HG02840 (cell line): ENCODE data around the gene UPP1.
A peak's percentile ranks its signal among the peaks of the same experiment; 100 is the strongest.

Experiments
- ATAC-seq: cut with Tn5 transposase; IDR thresholded peaks from one replicate; pipeline ENCODE4 v1.9.1; 2021; ENCODE audit warnings: mild to moderate bottlenecking, moderate library complexity, moderate number of reproducible peaks; ENCODE audit not compliant: unreplicated experiment, low FRiP score

UPP1 gene

DNA sequence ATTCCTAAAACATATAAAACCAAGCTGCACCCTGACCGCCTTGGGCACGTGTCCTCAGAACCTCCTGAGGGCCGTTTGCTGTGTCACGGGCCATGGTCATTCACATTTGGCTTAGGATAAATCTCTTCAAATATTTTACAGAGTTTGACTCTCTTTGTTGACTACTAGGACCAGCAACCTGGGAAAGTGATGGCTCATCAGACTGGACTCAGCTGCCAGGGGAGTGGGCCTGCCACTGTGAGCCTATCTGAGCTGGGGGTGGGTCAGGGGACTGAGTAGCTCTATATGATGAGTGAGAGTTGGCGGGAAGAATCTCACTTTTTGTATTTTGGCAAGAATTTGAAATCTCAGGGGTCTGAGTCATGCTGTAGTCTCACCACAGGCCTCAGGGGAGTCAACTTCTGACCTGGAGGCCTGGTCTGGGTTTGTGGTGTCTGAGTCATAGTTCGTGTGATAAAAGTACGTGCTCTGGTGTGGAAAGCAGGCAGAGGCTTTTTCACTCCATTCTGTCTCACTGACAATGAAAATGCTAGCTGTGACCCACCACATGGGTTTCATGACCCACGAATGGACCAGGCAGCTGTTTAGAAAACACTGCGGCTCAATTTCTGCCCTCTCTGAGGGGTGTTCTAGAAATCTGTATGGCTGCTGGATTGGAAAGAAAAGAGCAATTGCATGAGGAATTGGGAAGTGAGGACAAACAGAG is 4.2 kb upstream of the UPP1 start:
- ATAC-seq = peak; percentile 61

DNA sequence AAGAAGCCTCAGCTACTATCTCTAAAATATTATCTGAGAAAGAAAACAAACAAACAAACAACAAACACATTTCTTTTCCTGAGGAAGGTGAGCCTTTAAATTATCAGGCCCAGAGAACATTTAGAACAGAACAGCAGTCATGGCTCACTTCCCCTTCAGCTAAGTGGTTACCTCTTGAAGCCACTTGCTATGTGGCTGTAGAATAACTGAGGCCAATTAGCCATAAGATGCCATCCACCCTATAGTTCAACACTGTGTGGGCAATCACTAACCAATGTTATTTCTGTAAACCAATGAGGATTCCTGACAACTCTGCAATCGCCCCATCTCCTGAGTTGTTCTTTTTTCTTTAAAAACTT is 3.7 kb upstream of the UPP1 start:
- no peak for ATAC-seq

DNA sequence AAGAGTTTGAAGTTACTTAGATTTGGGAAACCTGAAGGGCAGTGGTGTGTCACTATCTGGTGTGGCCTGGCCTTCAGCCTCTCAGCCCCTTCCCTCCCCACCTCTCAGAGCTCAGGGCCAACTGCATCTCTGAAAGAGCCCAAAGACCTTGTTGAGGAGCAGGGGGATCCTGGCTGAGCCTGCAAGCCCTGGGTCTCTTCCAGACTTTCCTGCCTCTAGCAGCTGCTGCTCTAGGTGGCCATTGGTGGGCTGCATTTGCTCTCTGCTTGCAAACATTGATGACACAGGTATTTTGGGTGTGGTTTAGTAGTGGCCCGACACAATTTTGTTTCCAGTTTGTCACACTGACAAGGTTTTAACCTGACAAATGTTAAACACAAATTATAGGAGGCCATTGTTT is 3.1 kb upstream of the UPP1 start:
- ATAC-seq = no peak

DNA sequence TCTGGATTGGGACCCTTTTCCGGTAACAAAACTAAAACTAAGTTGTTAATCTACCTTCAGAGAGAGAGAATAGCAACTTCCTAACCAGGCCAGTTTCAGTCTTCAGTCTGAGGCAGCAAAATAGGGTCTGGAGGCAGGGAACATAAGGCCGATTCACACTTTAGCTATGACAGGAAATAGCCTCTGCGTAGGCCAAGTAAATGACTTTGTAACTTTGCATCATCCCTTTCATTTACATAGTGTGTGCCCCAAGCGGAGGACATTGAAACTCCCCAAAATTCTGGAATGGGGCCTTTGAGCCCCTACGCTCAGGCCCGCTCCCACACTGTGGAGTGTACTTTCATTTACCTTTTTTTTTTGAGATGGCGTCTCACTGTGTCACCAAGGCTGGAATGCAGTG is 1.7 kb upstream of the UPP1 start:
- ATAC-seq = no peak

DNA sequence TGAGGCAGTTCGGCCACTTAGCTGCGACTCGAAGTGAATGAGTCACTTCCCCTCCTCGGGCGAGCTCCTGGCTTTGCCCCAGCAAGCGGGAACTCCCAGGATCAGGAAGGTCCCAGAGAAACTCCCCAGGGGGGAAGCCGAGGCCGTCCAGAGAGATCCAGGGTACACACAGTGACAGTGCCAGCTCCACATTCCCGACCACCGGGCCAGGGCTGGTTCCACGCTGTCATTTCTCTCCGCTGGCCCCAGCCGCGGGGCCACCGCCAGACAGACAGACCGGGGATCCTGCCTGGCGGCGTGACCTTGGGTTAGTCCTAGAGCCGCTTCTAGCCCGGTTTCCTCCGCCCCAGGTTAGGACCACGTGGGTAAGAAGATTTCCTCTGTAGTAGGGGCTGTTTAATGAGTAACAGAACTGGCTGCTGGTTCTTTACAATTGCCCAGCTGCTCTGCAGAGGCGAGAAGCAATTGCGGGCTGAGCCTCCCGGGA is 463 bp upstream of the UPP1 start:
- ATAC-seq = peak; percentile 65

DNA sequence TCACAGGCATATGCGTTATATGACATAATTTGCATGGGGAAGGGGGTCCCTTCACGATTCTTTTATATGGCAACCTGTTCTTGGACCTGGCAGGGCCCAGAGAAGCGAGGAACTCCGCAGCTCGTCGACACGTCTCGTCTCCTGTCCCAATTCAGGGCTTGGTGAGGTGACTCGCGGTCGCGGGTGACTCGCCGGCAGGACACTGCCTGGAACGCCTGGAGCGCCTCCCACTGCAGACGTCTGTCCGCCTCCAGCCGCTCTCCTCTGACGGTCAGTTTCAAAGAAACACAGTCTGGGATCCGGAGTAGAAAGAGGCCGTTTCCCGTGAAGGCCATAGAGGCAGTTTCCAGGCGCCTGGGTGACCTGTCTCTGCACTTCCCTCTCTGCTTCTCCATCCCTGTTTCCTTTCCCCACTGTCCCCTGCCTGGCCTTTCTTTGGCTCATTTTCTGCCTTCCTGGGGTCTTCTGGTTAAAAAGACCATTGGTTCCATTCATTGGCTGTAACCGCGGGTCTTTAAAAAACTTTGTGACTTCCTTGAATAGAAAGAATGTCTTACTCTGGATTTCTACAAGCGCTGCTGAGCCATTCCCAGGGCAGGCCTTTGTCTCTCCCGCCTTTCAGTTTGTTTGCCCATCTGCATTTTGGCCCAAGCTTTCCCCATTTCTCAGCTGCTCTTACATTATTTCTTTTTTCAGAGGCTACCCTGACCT is 1.2 kb downstream of the UPP1 start:
- no peak for ATAC-seq

DNA sequence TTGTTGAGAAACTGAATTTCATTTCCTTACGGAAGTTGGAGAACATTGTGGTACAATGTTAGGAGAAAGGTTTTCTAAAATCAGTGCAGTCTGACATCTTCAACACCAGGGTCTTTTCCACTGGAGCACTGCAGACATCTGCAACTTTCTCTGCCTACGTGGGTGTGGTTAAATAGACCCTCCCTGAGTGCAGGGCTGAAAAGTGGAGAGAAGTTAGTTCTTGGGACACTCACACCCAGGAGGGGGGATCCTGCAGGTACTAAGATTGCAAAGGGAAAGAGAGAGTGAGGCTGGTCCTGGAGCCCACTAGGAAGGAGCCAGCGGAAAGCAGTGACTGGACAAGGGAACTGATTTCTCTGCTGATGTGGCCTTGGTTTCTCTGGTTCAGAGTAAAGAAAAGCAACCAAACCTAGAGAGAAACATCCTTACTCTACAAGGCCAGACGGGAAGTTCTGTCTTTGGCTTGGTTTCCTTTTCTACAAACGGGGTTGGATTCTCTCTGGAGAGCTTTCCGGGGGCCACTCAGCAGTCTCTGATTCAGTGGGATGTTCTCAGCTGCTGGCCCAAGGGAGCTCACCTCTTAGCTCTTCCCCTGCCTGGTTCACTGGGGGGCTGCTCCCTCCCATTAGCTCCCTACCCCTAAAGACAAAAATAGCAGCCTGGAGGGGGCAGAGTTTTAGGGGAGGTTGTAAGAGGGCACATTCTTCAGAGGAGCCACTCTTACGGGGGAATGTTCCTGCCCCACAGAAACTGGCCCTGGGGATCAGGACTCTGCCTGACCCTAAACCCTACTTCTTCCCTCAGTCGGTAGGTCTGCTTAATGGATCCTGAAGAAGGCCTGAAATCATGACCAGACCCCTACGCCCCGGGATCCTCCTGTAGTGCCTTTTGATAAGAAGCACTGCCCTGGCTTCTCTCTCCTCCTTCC is 2.7 kb downstream of the UPP1 start:
- ATAC-seq = no peak

DNA sequence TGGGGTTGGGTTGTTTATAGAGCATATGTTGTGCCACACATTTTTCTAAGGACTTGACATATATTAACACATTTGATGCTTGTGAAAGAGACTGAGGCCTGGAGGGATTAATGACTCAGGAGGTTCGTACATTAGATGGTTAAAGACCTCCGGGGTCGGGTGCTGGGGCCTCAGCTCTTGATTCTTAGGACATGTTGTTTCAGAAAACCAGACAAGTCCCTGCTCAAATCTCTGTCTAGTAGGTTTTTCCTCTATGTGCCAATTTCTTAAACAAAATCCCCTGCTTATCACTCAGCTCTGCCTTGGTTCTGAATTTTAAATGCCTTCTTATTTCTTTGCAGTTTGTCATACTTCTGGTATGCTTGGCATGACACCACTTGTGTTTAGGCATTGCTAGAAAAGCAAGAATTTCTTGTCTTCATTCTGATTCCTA is 5.8 kb downstream of the UPP1 start:
- ATAC-seq = no peak

DNA sequence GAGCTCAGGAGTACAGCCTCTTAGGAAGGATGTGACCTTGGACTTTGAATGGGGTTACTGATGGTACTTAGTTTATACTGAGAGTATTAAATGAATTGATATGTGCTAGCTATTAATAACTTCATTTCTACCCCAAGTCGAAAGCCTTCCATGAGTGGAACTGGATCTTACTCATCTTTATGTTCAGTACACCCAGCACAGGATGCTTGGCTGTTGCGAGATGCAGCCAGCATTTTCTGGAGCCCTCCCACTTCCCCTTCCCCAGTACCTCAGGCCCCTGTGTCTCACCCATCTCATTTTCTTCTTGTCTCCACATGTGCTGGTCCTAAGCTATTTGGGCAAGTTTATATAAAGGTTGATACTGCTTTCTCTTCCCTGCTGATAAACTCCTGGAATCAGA is 7.2 kb downstream of the UPP1 start:
- ATAC-seq = no peak

DNA sequence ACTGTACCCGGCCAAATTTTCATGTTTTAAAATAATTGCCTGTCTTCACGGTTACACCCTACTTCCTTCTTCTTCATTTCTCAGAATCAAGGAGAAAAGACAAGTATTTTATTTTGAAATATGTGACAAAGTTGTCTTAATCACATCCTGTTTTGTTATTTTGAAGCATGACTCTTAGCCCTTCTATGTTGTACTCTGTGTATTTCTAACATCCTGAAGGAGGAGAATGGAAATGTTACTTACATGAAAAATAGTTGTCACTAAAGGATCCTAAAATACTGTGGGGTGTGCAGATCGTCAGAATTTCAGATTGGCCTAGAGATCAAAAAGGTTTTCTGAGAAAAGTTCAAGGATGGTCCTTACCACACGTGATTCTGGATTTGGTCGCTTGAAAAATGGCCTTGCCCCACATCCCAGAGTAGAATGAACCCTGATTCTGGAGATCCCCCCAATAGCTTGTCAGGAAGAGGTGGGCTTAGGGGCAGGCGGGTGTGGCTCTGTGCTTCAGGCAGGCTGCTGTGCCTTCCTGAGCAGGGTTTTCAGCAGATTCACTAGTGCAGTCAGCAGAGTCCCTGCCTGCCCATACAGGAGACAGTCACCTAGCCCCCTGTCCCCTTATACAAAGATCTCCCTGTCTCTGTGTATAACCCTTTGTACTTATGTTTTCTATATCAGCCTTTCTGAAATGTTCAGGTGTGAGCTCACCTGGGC is 8.6 kb downstream of the UPP1 start:
- ATAC-seq = no peak

DNA sequence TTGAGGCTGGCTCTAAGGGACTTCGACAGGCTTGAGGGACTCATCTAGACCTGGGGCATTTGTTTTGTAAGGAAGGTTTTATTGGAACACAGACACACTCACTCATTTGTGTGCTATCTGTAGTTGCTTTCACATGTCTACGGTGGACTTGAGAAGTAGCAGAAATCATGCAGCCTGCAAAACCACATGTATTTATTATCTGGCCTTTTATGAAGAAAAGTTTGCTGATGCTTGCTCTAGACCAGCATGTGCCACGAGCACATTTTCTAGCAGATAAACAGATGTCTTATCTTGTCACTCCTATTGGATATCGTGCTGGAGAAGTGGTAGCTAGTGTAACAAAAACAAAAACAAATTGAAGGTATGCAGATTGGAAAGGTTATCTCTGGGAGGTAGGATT is 9.8 kb downstream of the UPP1 start:
- ATAC-seq = no peak

DNA sequence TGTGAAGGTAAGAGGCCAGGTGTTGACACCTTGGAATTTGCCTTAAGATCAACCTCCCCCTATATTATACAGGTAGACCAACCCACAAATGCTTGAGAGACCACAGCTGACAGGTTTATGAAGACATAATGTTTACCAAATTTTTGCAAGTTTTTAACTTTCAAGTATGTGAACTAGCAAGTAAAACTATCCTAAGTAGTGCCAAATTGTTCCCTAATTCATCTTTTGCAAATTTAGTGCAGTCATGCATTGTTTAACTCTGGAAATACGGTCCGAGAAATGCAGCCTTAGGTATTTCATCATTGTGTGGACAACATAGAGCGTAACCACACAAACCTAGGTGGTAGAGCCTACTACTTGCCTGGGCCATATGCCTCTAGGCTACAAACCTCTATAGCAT is 10.7 kb downstream of the UPP1 start:
- no peak for ATAC-seq

DNA sequence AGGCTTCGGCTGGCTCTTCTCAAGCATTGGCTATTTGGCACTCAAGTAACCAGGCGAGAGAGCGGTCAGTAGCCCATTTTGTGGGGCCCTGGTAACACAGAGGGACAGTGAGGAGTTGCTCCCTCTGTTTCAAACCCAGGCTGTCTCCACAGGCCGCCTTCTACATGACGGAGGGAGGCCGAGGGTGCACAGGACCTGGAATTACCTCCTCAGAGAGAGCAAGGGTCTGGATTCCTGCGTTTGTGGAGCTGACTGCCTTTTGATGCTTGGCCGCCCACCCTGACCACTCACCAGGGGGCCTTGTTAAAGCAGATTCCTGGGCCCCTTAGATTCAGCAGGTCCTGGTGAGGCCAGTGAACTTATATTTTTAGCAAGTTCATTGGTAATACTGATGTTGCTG is 12.3 kb downstream of the UPP1 start:
- ATAC-seq = no peak

DNA sequence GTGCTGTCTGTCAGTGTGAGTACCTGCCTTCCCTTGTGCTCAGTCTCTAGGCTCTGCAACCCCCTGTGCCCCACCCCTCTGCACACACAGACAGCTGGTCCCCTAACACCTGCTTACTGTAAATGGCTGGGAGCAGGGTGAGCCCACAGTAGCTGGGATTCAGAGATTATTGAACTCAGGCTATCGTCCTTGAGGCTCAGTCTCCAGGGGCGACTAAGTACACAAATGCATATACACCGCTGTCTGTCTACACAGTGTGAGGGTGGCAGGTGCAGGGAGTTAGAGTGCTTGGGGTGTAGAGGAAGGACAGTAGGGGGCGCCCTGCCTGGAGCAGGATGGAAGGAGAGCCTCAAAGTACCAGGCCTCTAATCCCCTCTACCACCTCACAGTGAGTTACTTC is 12.9 kb downstream of the UPP1 start:
- ATAC-seq = no peak

DNA sequence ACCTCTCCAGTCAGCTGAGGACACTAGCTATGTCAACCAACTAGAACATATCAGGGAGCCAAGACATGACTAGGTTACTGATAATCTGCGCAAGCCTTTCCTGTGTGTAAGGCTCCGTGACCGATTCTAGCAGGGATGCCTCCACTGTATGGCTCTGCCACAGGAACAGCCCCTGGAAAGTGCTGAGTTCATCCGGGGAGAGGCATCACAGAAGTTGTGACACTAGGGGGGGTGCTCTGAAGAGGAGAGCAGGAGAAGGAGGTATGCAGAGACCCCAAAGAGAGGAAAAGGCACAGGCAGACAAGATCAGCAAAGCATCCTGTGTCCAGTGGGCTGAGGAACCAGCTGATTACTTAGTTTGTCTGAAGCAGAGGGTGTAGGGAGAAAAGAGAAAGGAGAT is 13.5 kb downstream of the UPP1 start:
- ATAC-seq = no peak

DNA sequence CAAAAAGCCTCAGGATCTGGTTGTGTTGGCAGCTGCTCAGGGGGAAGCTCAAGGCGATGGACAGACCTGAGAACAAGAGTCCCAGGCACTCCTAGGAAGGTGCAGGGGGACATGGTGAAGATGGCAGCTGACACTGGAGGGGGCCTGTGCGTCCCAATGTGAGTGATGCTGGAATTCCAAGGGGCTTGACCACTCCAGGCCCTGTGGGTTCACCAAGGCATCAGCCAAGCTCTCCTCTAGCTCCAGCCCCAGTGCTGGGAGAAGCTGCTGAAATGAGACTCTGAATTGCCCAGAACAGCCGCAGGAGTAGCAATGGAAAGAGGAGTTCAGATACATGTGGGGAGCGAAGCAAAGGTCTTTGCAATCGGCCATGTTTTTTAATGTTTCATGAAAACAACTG is 16.0 kb downstream of the UPP1 start:
- no peak for ATAC-seq

DNA sequence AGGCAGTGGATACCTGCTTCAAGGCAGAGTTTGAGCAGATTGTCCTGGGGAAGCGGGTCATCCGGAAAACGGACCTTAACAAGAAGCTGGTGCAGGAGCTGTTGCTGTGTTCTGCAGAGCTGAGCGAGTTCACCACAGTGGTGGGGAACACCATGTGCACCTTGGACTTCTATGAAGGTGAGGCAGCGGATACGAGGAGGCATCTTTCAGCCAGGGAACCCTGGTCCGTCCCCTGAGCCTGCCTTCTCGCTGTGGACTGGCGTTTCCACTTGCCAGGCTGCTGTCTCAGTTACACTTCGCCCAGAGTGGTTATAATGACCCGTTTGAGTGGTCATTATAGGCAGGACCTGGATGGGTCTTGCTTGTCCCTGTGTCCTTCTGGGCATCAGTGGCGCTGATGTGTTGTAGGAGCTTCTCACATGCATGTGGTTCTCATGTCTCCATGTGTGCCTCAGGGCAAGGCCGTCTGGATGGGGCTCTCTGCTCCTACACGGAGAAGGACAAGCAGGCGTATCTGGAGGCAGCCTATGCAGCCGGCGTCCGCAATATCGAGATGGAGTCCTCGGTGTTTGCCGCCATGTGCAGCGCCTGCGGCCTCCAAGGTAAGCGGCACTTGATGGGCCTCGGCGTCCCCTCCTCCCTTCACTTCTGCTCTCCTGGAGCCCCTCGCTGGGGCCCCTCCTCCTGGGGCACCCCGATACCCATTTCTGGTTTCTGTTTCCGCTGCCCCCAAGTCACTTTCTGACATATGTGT is 18.0 kb downstream of the UPP1 start:
- no peak for ATAC-seq

DNA sequence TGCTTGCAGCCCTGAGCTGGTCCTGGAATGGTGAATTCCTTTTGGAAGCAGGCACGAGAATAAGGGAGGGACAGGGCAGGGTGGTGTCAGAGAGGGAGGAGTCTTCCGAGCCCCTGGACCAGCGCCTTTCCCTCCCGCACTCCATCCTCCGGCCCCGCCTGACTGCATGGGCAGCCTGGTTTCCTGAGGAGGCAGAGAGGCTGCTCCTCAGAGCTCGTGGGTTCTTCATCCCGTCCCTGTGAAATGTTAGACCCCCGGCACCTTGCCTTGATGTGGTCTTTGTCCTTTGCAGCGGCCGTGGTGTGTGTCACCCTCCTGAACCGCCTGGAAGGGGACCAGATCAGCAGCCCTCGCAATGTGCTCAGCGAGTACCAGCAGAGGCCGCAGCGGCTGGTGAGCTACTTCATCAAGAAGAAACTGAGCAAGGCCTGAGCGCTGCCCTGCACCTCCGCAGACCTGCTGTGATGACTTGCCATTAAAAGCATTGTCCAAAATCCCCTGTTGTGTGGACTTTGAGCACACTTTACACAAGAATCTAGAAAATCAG is 18.9 kb downstream of the UPP1 start:
- no peak for ATAC-seq

DNA sequence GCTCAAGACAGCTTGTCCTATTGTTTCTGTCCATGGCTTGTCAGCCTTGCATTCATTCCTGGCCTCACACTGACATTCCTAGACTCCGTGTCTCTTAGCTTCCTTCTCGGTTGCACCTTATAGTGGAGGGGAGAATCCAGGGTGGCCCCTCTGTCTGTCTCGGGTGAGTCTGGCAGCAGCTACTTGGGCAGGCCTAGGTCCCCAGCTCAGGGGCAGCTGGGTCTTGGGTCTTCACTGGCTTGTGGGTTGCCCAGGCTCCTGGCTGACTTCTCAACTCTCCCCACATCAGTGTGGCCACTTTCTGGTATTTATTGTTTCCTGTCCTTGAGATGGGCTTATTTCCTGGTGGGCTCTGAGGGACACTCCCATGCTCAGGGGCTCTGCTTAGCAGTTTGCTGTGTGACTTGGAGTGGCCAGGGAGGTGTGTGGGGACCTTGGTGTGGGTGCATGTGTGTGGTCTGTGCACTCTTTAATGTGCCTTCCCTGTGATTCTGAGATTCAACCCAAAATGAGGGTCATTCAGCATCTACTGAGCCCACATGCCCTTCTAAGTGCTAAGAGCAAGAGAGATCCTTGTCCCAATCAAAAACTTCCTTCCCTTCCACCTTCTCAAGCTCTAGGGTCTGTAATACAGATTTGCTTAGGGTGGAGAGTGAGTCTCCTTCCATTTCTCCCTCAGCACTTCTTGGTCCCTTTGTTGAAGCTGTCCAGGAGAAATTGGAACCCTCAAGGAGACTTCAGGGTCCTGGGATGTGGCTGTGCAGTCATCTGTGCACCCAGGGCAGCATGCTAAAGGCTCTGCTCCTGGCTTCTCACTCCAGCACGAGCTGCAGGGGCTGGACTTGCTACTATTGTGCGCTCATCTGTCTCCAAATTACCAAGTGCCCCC is 20.1 kb downstream of the UPP1 start:
- no peak for ATAC-seq
